ENCODE measurements around the gene BTNL3. TPM values are rescaled to one million over a fixed set of nuclear protein-coding genes. Genes with fewer than 3 reads are reported as not detected.

BTNL3 gene
- total RNA-seq, 1 donor from 2014 or later = not detected

GRCh38 chr5:181037365-181037861 is 48.8 kb downstream of the BTNL3 start:
- Histone ChIP-seq H3K27ac (no peak overlapping the region), H3K27me3 (no peaks in the 10 kb centered on the region), H3K4me1 (no peaks in the 10 kb centered on the region), H3K36me3 (no peaks in the 10 kb centered on the region), H3K4me3 (no peak overlapping the region), H3K9me3 (no peaks in the 10 kb centered on the region)
- no peak for DNase-seq (ENCODE audit: low spot score in 2 of 2)
- intact Hi-C loops (cut with DNase I) = no loop called here
- no peak for TF ChIP-seq CTCF (IDR thresholded peaks at IDR 0.05)

DNA sequence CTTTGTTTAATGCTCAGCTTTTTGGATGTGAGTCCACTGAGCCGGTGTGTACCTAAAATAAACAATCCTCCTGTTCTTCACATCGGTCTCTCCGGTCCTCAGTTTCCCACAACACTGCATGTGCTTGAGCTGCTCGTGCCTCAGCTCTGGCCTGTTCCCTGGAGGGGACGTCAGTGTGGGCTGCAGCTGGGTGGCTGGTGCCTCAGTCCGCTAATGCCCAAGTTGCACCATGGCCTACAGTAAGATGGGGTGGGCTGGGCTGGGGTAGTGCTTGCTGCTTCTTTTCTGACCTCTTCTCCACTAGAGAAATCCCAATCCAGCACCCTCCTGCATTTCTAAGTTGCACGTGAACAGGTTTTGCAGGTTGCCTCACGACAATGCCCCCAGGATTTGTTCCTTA is 50.8 kb downstream of the BTNL3 start:
- Histone ChIP-seq H3K27me3 (no peaks in the 10 kb centered on the region), H3K9me3 (no peaks in the 10 kb centered on the region), H3K36me3 (no peaks in the 10 kb centered on the region), H3K27ac (no peak overlapping the region), H3K4me1 (no peaks in the 10 kb centered on the region), H3K4me3 (no peak overlapping the region)
- intact Hi-C loops (cut with DNase I) = no loop called here
- no peak for DNase-seq (ENCODE audit: low spot score in 2 of 2)
- no peak for TF ChIP-seq CTCF (IDR thresholded peaks at IDR 0.05)

GRCh38 chr5:181039931-181040630 is 51.4 kb downstream of the BTNL3 start, which contains the start of gene BTNL9:
Gene BTNL9 (plus strand): TSS chr5:181040266. CDS start chr5:181045490, 5,224 bp downstream.
- Histone ChIP-seq H3K27ac (no peak within 1 kb of the TSS), H3K9me3 (no peaks in the 10 kb centered on the region), H3K4me3 (no peak within 1 kb of the TSS), H3K27me3 (no peaks in the 10 kb centered on the region), H3K4me1 (no peaks in the 10 kb centered on the region), H3K36me3 (no peaks in the 10 kb centered on the region)
- TF ChIP-seq CTCF (IDR thresholded peaks at IDR 0.05) = no peak
- intact Hi-C loops (cut with DNase I) = no loop called here
- DNase-seq (ENCODE audit: low spot score in 2 of 2) = no peak

GRCh38 chr5:181040631-181040945 is 51.9 kb downstream of the BTNL3 start:
- no peak for TF ChIP-seq CTCF (IDR thresholded peaks at IDR 0.05)
- no peak for DNase-seq (ENCODE audit: low spot score in 2 of 2)
- no peaks in the 10 kb centered on the region for H3K36me3 ChIP-seq
- no peak overlapping the region for H3K27ac ChIP-seq
- H3K4me1 ChIP-seq = no peaks in the 10 kb centered on the region
- H3K4me3 ChIP-seq = no peak overlapping the region
- no peaks in the 10 kb centered on the region for H3K27me3 ChIP-seq
- intact Hi-C loops (cut with DNase I) = no loop called here
- H3K9me3 ChIP-seq = no peaks in the 10 kb centered on the region

DNA sequence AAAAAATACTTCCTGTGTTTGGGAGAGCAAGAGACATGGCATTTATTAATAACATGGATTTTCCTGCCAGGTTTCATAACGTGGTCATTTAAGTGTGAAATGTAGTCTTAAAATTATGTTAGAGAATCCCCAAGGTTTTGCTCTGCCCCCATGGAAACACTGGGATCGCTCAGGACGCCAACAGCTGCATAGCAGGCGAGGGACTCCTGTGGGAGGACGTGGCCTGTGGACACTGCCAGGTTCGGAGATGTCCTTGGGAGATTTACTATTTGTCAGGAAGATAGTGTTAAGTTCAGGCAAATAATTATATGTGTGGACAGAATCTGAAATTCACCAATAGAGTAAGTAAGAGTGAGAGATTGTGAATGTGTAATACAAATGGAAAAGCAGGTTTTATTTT is 52.4 kb downstream of the BTNL3 start:
- DNase-seq (ENCODE audit: low spot score in 2 of 2) = no peak
- Histone ChIP-seq H3K4me1 (no peaks in the 10 kb centered on the region), H3K27ac (no peak overlapping the region), H3K9me3 (no peaks in the 10 kb centered on the region), H3K4me3 (no peak overlapping the region), H3K27me3 (no peaks in the 10 kb centered on the region), H3K36me3 (no peaks in the 10 kb centered on the region)
- intact Hi-C loops (cut with DNase I) = no loop called here
- no peak for TF ChIP-seq CTCF (IDR thresholded peaks at IDR 0.05)
